A549 (cell line): ENCODE results near the gene LIPI. TPM values are rescaled to one million over a fixed set of nuclear protein-coding genes. Genes with fewer than 3 reads are reported as not detected.

ENCODE experiments used
- ATAC-seq, 2 experiments: fragments of 200-7000 bp in 1 of 2; fragments of >200 bp in 1 of 2; cut with Nextera tagmentation in 1 of 2; cut with Tn5 transposase in 1 of 2; 3 replicates each; pipeline versions ENCODE4 v1.8.0 to v1.9.1; 2018 to 2020; ENCODE audit warnings: mild to moderate bottlenecking in 1 of 2, moderate library complexity in 1 of 2
- CTCF ChIA-PET: fragments of 300-600 bp; sonication (Branson Sonifier 250); formaldehyde crosslinking; extraction: SDS; loops from one replicate; lab custom pipeline; 2021; ENCODE audit warnings: antibody characterized with exemption, inconsistent platforms; lab: Yijun Ruan, JAX
- POLR2A ChIA-PET: fragments of 350-600 bp; formaldehyde crosslinking; extraction: SDS; loops from one replicate; lab custom pipeline; 2021; ENCODE audit warnings: antibody characterized with exemption, inconsistent platforms; lab: Yijun Ruan, JAX
- DNase-seq, 2 experiments: peaks; one replicate each; pipeline versions ENCODE4 v3.0.0 to v3.0.0-alpha.2; 2011 to 2016; ENCODE audit warnings: low read depth in 1 of 2, low spot score in 1 of 2
- FAIRE-seq: peaks from 2 replicates; lab custom pipeline; 2011; peaks lifted over from hg19 to GRCh38; lab: Jason Lieb, UNC
- H3K27ac ChIP-seq, 2 experiments: fragments of >200 bp; sonication (Bioruptor Twin); formaldehyde crosslinking; 3 replicates each; pipeline ENCODE4 v1.5.1; 2016 to 2017
- H3K4me1 ChIP-seq: fragments of >200 bp; sonication (Bioruptor Twin); formaldehyde crosslinking; 3 replicates; pipeline ENCODE4 v1.6.1; 2016
- H3K4me2 ChIP-seq: fragments of >200 bp; sonication (Bioruptor Twin); formaldehyde crosslinking; 3 replicates; pipeline ENCODE4 v1.6.1; 2016
- H3K4me3 ChIP-seq: fragments of >200 bp; sonication (Bioruptor Twin); formaldehyde crosslinking; 3 replicates; pipeline ENCODE4 v1.5.1; 2016
- H3K9me3 ChIP-seq: fragments of >200 bp; sonication (Bioruptor Twin); formaldehyde crosslinking; 3 replicates; pipeline ENCODE4 v1.6.1; 2016
- BHLHE40 ChIP-seq: IDR thresholded peaks from 2 replicates; pipeline ENCODE4 v1.6.1; 2012; ENCODE audit warnings: low read depth, low read length, inconsistent platforms
- CHD2 ChIP-seq: fragments of 150-350 bp; IDR thresholded peaks from 2 replicates; pipeline ENCODE4 v1.6.1; 2014; ENCODE audit warnings: low read length; ENCODE audit not compliant: partially characterized antibody
- CHD4 ChIP-seq: fragments of 200-600 bp; sonication (generic); IDR thresholded peaks from 2 replicates; pipeline ENCODE4 v1.6.1; 2016; ENCODE audit warnings: antibody characterized with exemption, mild to moderate bottlenecking, borderline replicate concordance
- FOSL2 ChIP-seq, 2 experiments: fragments of 450-650 bp in 1 of 2; fragments of >200 bp in 1 of 2; sonication (Bioruptor Twin) in 1 of 2; formaldehyde crosslinking; IDR thresholded peaks; 2 replicates each; pipeline versions ENCODE4 v1.5.0 to v1.6.1; 2016 to 2020; ENCODE audit warnings: mild to moderate bottlenecking in 1 of 2, moderate library complexity in 1 of 2
- GATA3 ChIP-seq: IDR thresholded peaks from 2 replicates; pipeline ENCODE4 v1.6.1; 2012; ENCODE audit warnings: borderline replicate concordance
- HES2 ChIP-seq: fragments of >200 bp; sonication (Bioruptor Twin); formaldehyde crosslinking; IDR thresholded peaks from 2 replicates; pipeline ENCODE4 v1.6.1; 2016
- HEYL ChIP-seq: fragments of 250-450 bp; sonication (Bioruptor Pico); IDR thresholded peaks from 2 replicates; pipeline ENCODE4 v1.8.0; 2021; ENCODE audit warnings: mild to moderate bottlenecking, moderate library complexity
- HMGXB4 ChIP-seq: fragments of 250-450 bp; sonication (Bioruptor Pico); IDR thresholded peaks from 2 replicates; pipeline ENCODE4 v1.5.0; 2021; ENCODE audit warnings: mild to moderate bottlenecking, moderate library complexity, borderline replicate concordance
- HOXA7 ChIP-seq: fragments of 250-450 bp; sonication (Bioruptor Pico); IDR thresholded peaks from 2 replicates; pipeline ENCODE4 v1.5.0; 2020; ENCODE audit warnings: mild to moderate bottlenecking, moderate library complexity
- KDM1A ChIP-seq: fragments of 200-600 bp; sonication (generic); IDR thresholded peaks from 2 replicates; pipeline ENCODE4 v1.6.1; 2016; ENCODE audit warnings: low read depth, mild to moderate bottlenecking
- NR3C1 ChIP-seq: fragments of >200 bp; sonication (Bioruptor Twin); formaldehyde crosslinking; IDR thresholded peaks from 3 replicates; pipeline ENCODE4 v1.6.1; 2017
- POLR2A ChIP-seq: IDR thresholded peaks from 2 replicates; pipeline ENCODE4 v1.6.1; 2012; ENCODE audit warnings: mild to moderate bottlenecking, low read length
- RAD21 ChIP-seq, 2 experiments: fragments of >200 bp in 1 of 2; sonication (Bioruptor Twin) in 1 of 2; formaldehyde crosslinking in 1 of 2; IDR thresholded peaks in 1 of 2; conservative IDR thresholded peaks in 1 of 2; 2 replicates in 1 of 2; 3 replicates in 1 of 2; pipeline ENCODE4 v1.6.1; 2012 to 2018; ENCODE audit warnings: inconsistent platforms in 1 of 2
- RARB ChIP-seq: fragments of 250-450 bp; sonication (Bioruptor Pico); IDR thresholded peaks from 2 replicates; pipeline ENCODE4 v1.8.0; 2021; ENCODE audit warnings: mild to moderate bottlenecking, moderate library complexity
- RCOR1 ChIP-seq: fragments of 150-350 bp; IDR thresholded peaks from 2 replicates; pipeline ENCODE4 v1.6.1; 2014; ENCODE audit warnings: antibody characterized with exemption, low read length, low read depth
- REST ChIP-seq: fragments of 200-600 bp; sonication (generic); IDR thresholded peaks from 2 replicates; pipeline ENCODE4 v1.6.1; 2016; ENCODE audit warnings: antibody characterized with exemption, mild to moderate bottlenecking, moderate library complexity
- TFCP2L1 ChIP-seq: fragments of 250-450 bp; sonication (Bioruptor Pico); IDR thresholded peaks from 2 replicates; pipeline ENCODE4 v1.5.0; 2021; ENCODE audit warnings: mild to moderate bottlenecking
- ZC3H11A ChIP-seq: fragments of 450-650 bp; IDR thresholded peaks from 2 replicates; pipeline ENCODE4 v1.6.1; 2014; ENCODE audit warnings: antibody characterized with exemption, mild to moderate bottlenecking
- ZFP36 ChIP-seq: fragments of 450-650 bp; IDR thresholded peaks from 2 replicates; pipeline ENCODE4 v1.6.1; 2014; ENCODE audit warnings: borderline replicate concordance; ENCODE audit not compliant: partially characterized antibody
- ZSCAN20 ChIP-seq: fragments of 250-450 bp; sonication (Bioruptor Pico); IDR thresholded peaks from 2 replicates; pipeline ENCODE4 v1.8.0; 2022; ENCODE audit warnings: mild to moderate bottlenecking, moderate library complexity
- WGBS: methylation state at CpG from one replicate; pipeline ENCODE4 v1.1.6; 2017; ENCODE audit errors: missing lambda C conversion rate; 5-methylcytosine and 5-hydroxymethylcytosine counted together
- polyA plus RNA-seq, 4 experiments: library from polyadenylated mRNA; depleted of rRNA in 3 of 4; stranded (reverse); fragments of >200 nt; fragmentation: RNase III in 1 of 4; extraction: RNeasy Plus Mini Kit Qiagen cat#74134 plus additional on column Dnase treatment in 1 of 4; gene quantifications; 2 replicates in 3 of 4; 3 replicates in 1 of 4; pipeline ENCODE4 v1.2.3, GENCODE V29; 2011 to 2017
- TF ChIP-seq, protein P1 (sequence below): fragments of 450-650 bp; IDR thresholded peaks from 2 replicates; pipeline ENCODE4 v1.6.1; 2014; ENCODE audit warnings: antibody characterized with exemption
- TF ChIP-seq, protein P2 (sequence below): IDR thresholded peaks from 2 replicates; pipeline ENCODE4 v1.6.1; 2012
- TF ChIP-seq, protein P3 (sequence below): fragments of >200 bp; sonication (Bioruptor Twin); formaldehyde crosslinking; IDR thresholded peaks from 3 replicates; pipeline ENCODE4 v1.6.1; 2016
- TF ChIP-seq, protein P4 (sequence below): fragments of 250-450 bp; sonication (Bioruptor Pico); IDR thresholded peaks from 2 replicates; pipeline ENCODE4 v1.5.0; 2020; ENCODE audit warnings: low read depth, mild to moderate bottlenecking, moderate library complexity
- TF ChIP-seq, protein P5 (sequence below): fragments of 150-350 bp; IDR thresholded peaks from 2 replicates; pipeline ENCODE4 v1.6.1; 2014; ENCODE audit warnings: low read depth, mild to moderate bottlenecking, low read length

The LIPI gene
- polyA plus RNA-seq, 2 of the 4 experiments (the other 2 are of a cell fraction) = not detected

GRCh38 chr21:14070968-14071367 lies 139.8 kb downstream of the LIPI start:
- TF ChIP-seq RARB (CRISPR knock-in tag) = no peak
- no peak for TF ChIP-seq FOSL2 (IDR thresholded peaks at IDR 0.05)
- no peak for TF ChIP-seq FOSL2 (CRISPR knock-in tag; IDR thresholded peaks at IDR 0.05)
- no peak for TF ChIP-seq HOXA7 (CRISPR knock-in tag)
- no peak for TF ChIP-seq ZFP36
- TF ChIP-seq TFCP2L1 (CRISPR knock-in tag) = no peak
- TF ChIP-seq HES2 = no peak
- TF ChIP-seq RAD21 (conservative IDR thresholded peaks at IDR 0.05 in 1 of 2, IDR thresholded peaks at IDR 0.05 in 1 of 2) = no peak
- TF ChIP-seq, protein P1, sequence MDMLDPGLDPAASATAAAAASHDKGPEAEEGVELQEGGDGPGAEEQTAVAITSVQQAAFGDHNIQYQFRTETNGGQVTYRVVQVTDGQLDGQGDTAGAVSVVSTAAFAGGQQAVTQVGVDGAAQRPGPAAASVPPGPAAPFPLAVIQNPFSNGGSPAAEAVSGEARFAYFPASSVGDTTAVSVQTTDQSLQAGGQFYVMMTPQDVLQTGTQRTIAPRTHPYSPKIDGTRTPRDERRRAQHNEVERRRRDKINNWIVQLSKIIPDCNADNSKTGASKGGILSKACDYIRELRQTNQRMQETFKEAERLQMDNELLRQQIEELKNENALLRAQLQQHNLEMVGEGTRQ = no peak
- TF ChIP-seq CHD2 = no peak
- TF ChIP-seq ZSCAN20 = no peak
- TF ChIP-seq HEYL (CRISPR knock-in tag) = no peak
- TF ChIP-seq, protein P2, sequence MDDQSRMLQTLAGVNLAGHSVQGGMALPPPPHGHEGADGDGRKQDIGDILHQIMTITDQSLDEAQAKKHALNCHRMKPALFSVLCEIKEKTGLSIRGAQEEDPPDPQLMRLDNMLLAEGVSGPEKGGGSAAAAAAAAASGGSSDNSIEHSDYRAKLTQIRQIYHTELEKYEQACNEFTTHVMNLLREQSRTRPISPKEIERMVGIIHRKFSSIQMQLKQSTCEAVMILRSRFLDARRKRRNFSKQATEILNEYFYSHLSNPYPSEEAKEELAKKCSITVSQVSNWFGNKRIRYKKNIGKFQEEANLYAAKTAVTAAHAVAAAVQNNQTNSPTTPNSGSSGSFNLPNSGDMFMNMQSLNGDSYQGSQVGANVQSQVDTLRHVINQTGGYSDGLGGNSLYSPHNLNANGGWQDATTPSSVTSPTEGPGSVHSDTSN = no peak
- TF ChIP-seq KDM1A = no peak
- Histone ChIP-seq H3K4me3 (no peak overlapping the region), H3K4me2 (no peak overlapping the region), H3K27ac (no peak overlapping the region), H3K9me3 (no peaks in the 10 kb centered on the region), H3K4me1 (no peaks in the 10 kb centered on the region)
- no peak for DNase-seq
- POLR2A ChIA-PET = no interaction called here
- WGBS = 97% methylated on average over 5 of the region's 16 CpGs
- CTCF ChIA-PET = no interaction called here
- no peak for ATAC-seq
- no peak for FAIRE-seq

DNA sequence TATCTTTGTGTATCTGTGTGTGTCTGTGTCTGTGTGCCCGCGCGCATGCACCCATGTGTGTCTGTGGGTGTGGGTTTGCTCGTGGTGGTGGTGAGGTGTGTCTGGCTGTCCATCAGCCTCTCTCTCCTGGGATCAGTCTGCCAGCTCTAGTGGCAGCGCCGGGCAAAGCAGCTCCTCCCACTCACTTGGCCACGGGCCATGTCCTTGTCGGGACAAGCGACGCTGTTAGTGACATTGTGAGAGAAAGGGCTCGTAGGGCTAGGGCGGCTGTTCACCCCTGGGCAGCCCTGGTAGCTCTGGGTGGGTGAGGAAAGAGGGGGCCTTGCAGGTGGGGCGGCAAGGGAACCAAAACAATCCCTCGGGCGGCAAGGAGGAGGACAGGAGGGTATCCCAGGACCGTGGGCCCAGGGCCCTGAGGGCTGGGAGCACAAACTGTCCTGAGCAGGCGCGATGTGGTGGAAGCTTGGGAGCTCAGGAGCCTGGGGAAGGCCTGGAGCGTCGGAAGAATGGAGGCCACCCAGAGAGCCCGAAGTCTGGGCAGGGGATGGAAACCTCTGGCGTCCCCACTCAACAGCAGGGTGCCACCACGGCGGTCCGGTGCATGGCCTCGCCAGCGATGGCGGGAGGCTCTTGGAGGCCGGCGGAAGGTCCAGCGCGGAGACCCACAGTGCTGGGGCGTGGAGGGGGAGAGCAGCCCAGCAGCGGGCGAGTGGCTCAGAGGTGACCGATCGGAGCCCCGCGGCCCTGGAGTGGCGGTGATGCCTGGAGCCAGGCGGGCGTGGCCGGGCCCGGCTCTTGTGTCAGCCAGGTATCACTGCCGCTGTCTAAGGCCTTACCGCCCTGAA lies 140.5 kb downstream of the LIPI start:
- POLR2A ChIA-PET = no interaction called here
- 87% methylated on average over 21 of the region's 46 CpGs for WGBS
- TF ChIP-seq, protein P3, sequence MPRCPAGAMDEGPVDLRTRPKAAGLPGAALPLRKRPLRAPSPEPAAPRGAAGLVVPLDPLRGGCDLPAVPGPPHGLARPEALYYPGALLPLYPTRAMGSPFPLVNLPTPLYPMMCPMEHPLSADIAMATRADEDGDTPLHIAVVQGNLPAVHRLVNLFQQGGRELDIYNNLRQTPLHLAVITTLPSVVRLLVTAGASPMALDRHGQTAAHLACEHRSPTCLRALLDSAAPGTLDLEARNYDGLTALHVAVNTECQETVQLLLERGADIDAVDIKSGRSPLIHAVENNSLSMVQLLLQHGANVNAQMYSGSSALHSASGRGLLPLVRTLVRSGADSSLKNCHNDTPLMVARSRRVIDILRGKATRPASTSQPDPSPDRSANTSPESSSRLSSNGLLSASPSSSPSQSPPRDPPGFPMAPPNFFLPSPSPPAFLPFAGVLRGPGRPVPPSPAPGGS = no peak
- no peak for TF ChIP-seq POLR2A
- no peak for TF ChIP-seq RCOR1
- TF ChIP-seq, protein P4, sequence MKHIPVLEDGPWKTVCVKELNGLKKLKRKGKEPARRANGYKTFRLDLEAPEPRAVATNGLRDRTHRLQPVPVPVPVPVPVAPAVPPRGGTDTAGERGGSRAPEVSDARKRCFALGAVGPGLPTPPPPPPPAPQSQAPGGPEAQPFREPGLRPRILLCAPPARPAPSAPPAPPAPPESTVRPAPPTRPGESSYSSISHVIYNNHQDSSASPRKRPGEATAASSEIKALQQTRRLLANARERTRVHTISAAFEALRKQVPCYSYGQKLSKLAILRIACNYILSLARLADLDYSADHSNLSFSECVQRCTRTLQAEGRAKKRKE = no peak
- TF ChIP-seq HMGXB4 = no peak
- no peak for TF ChIP-seq ZC3H11A
- TF ChIP-seq NR3C1 = no peak
- TF ChIP-seq REST = no peak
- TF ChIP-seq GATA3 = no peak
- TF ChIP-seq RAD21 (conservative IDR thresholded peaks at IDR 0.05 in 1 of 2, IDR thresholded peaks at IDR 0.05 in 1 of 2) = no peak
- TF ChIP-seq CHD4 = no peak
- TF ChIP-seq BHLHE40 = no peak
- TF ChIP-seq, protein P5, sequence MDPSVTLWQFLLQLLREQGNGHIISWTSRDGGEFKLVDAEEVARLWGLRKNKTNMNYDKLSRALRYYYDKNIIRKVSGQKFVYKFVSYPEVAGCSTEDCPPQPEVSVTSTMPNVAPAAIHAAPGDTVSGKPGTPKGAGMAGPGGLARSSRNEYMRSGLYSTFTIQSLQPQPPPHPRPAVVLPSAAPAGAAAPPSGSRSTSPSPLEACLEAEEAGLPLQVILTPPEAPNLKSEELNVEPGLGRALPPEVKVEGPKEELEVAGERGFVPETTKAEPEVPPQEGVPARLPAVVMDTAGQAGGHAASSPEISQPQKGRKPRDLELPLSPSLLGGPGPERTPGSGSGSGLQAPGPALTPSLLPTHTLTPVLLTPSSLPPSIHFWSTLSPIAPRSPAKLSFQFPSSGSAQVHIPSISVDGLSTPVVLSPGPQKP = no peak

More for the DNA sequence above, 140.5 kb downstream of the LIPI start:
- Histone ChIP-seq H3K4me1 (no peaks in the 10 kb centered on the region), H3K27ac (no peak overlapping the region), H3K9me3 (no peaks in the 10 kb centered on the region), H3K4me2 (no peak overlapping the region), H3K4me3 (no peak overlapping the region)
- no peak for ATAC-seq
- no peak for DNase-seq
- CTCF ChIA-PET = no interaction called here
- no peak for FAIRE-seq
